Heart right ventricle (tissue), 16 donors: ENCODE data around the gene PSMC3. TPM values are rescaled to one million over a fixed set of nuclear protein-coding genes. Genes with fewer than 3 reads are reported as not detected.
"Not testable (repeated sequence)": the region's sequence is repeated elsewhere in the genome, so short reads cannot be mapped to it uniquely, and the experiment has no call there.

Experiments used
- ATAC-seq, 8 donors: fragments of 200-7000 bp; cut with Tn5 transposase; one replicate each; pipeline ENCODE4 v1.9.1; 2020; ENCODE audit warnings: mild to moderate bottlenecking in 8 of 8, moderate library complexity in 8 of 8, moderate number of reproducible peaks in 1 of 8
- DNase-seq, 2 donors: peaks; one replicate each; pipeline ENCODE4 v3.0.0-alpha.2; 2020
- H3K27ac ChIP-seq, 10 donors: fragments of 200-600 bp; sonication (generic) in 2 of 10; one replicate each; pipeline versions ENCODE4 v1.5.0 to v1.8.0; 2020 to 2022; ENCODE audit warnings: mild to moderate bottlenecking in 3 of 10
- H3K27me3 ChIP-seq, 7 donors: fragments of 200-600 bp; one replicate each; pipeline ENCODE4 v1.8.0; 2021 to 2022; ENCODE audit warnings: mild to moderate bottlenecking in 2 of 7
- H3K36me3 ChIP-seq, 9 donors: fragments of 200-600 bp; sonication (generic) in 1 of 9; one replicate each; pipeline versions ENCODE4 v1.5.0 to v1.8.0; 2020 to 2022; ENCODE audit warnings: mild to moderate bottlenecking in 2 of 9
- H3K4me1 ChIP-seq, 9 donors: fragments of 200-600 bp; sonication (generic) in 1 of 9; one replicate each; pipeline versions ENCODE4 v1.5.0 to v1.8.0; 2020 to 2022; ENCODE audit warnings: mild to moderate bottlenecking in 4 of 9
- H3K4me3 ChIP-seq, 10 donors: fragments of 200-600 bp; sonication (generic) in 2 of 10; one replicate each; pipeline versions ENCODE4 v1.5.0 to v1.8.0; 2020 to 2022; ENCODE audit warnings: mild to moderate bottlenecking in 7 of 10, moderate library complexity in 2 of 10
- H3K9me3 ChIP-seq, 11 donors: fragments of 200-600 bp in 10 of 11; sonication (generic) in 2 of 11; one replicate each; pipeline versions ENCODE4 v1.5.0 to v1.8.0; 2013 to 2022; ENCODE audit warnings: mild to moderate bottlenecking in 2 of 11, control low read depth in 1 of 11, moderate library complexity in 1 of 11
- CTCF ChIP-seq, 9 donors: fragments of 200-600 bp; sonication (generic) in 2 of 9; IDR thresholded peaks; one replicate each; pipeline versions ENCODE4 v1.5.0 to v1.8.0; 2021 to 2022; ENCODE audit warnings: antibody characterized with exemption in 9 of 9, mild to moderate bottlenecking in 5 of 9, moderate library complexity in 1 of 9
- WGBS, 2 donors: extraction: QIAGEN DNeasy Blood & Tissue Kit; methylation state at CpG; one replicate each; pipeline ENCODE4 v1.1.7; 2013; ENCODE audit warnings: inconsistent platforms in 1 of 2; 5-methylcytosine and 5-hydroxymethylcytosine counted together
- intact Hi-C, 10 donors: fragments of 100-400 bp; cut with DNase I; formaldehyde crosslinking; loops; one replicate each; pipeline versions ENCODE4 v1.11.1 to v1.14.2; 2022
- polyA plus RNA-seq, 2 donors: library from polyadenylated mRNA; stranded (reverse); fragments of 200-250 nt; gene quantifications; one replicate each; pipeline ENCODE4 v1.2.3, GENCODE V29; 2013
- total RNA-seq, 10 donors: library from RNA; stranded (reverse); fragmentation: NEBNext Ultra II Directional in 3 of 10; extraction: Animal tissue kit (Norgen Biotek cat#: 25700) in 3 of 10; gene quantifications; one replicate each; pipeline versions ENCODE4 v1.2.1 to v1.2.4, GENCODE V29; 2021 to 2023
- donor health status: Arrhythmogenic right ventricular cardiomyopathy.
- donor health status: ischemic (EF 13 %, LVEDD 7.1; RV severe dilation, severe dysfunction).
- donor health status: healthy with polysubstance abuse.
- donor health status: DM: no; HTN: yes; CAD: no.
- donor health status: DM: no; HTN: no; CAD: no.
- donor health status: ischemic (EF 25% LVEDD 6.9; RV normal size, moderate dysfunction).
- donor health status: ischemic (EF 25% LVEDD 5.7; RV mildly dilated, moderate dysfunction).
- donor health status: healthy.
- donor health status: DM: yes; HTN: yes; CAD: no.
- donor health status: Ischemic cardiomyopathy.
- donor health status: ischemic (EF 35%, LVEDD 5.7; RV mildly dilated, moderate dysfunction).
- donor health status: nonischemic (EF 11% LVEDD 7.7; RV severe dilation, severe dysfunction).
- donor health status: DM: yes; HTN: yes; CAD: no.
- donor health status: PGD.
- donor health status: ischemic (EF 29% LVEDD 5.4; RV normal size, mild dysfunction).
- donor health status: nonischemic (EF 23%, LVEDD 6.1; RV moderate dilation, normal function).

PSMC3 gene
- total and polyA plus RNA-seq, 12 donors: 129 to 272 (median 148) TPM

GRCh38 chr11:47464483-47464882 lies 38.2 kb upstream of the PSMC3 start:
- intact Hi-C loops: no loop called here
- Histone ChIP-seq H3K4me1 (peaks cover 6 to 52% (median 35%) of the 10 kb centered on the region in 9 donors), H3K9me3 (no peaks in the 10 kb centered on the region), H3K36me3 (peaks cover 0 to 88% (median 3%) of the 10 kb centered on the region in 9 donors), H3K27me3 (no peaks in the 10 kb centered on the region), H3K4me3 (no peak overlapping the region), H3K27ac (peak overlapping the region in 1 of 10 donors; percentile 1)
- TF ChIP-seq CTCF (IDR thresholded peaks at IDR 0.05): no peak
- WGBS, 2 donors: 94 to 95% methylated on average over 5 of the region's 5 CpGs
- ATAC-seq (no peak), DNase-seq (no peak)

- ATAC-seq: peak in 1 of 8 donors; percentile 35
- intact Hi-C loops: no loop called here
- 94 to 95% methylated on average over 7 of the region's 7 CpGs for WGBS, 2 donors
- Histone ChIP-seq H3K27me3 (no peaks in the 10 kb centered on the region), H3K9me3 (no peaks in the 10 kb centered on the region), H3K36me3 (peaks cover 0 to 67% (median 0%) of the 10 kb centered on the region in 9 donors), H3K27ac (no peak overlapping the region), H3K4me1 (peaks cover 0 to 26% (median 18%) of the 10 kb centered on the region in 9 donors), H3K4me3 (no peak overlapping the region)
- TF ChIP-seq CTCF (IDR thresholded peaks at IDR 0.05): no peak
- DNase-seq: no peak
Measured at GRCh38 chr11:47461876-47462275, 35.6 kb upstream of the PSMC3 start.

GRCh38 chr11:47460571-47461235 lies 34.5 kb upstream of the PSMC3 start:
- no peak for ATAC-seq
- WGBS, 2 donors: 93 to 94% methylated on average over 2 of the region's 2 CpGs
- Histone ChIP-seq H3K27ac (no peak overlapping the region), H3K27me3 (no peaks in the 10 kb centered on the region), H3K4me1 (peaks cover 0 to 14% (median 7%) of the 10 kb centered on the region in 9 donors), H3K4me3 (no peak overlapping the region), H3K9me3 (no peaks in the 10 kb centered on the region), H3K36me3 (peaks cover 0 to 55% (median 0%) of the 10 kb centered on the region in 9 donors)
- TF ChIP-seq CTCF (IDR thresholded peaks at IDR 0.05): no peak
- intact Hi-C loops: no loop called here
- no peak for DNase-seq

GRCh38 chr11:47454258-47454671 lies 28.0 kb upstream of the PSMC3 start:
- not testable (repeated sequence) for H3K27me3 ChIP-seq, H3K27ac ChIP-seq, H3K4me1 ChIP-seq, H3K9me3 ChIP-seq, H3K36me3 ChIP-seq
- DNase-seq: peak; percentile 45 to 79
- 21 to 23% methylated on average over 8 of the region's 8 CpGs for WGBS, 2 donors
- H3K4me3 ChIP-seq: peak overlapping the region in 1 of 10 donors; percentile 11
- TF ChIP-seq CTCF (IDR thresholded peaks at IDR 0.05): peak; percentile 53 to 86 (median 79)
- ATAC-seq: peak; percentile 73 to 91 (median 87)
- intact Hi-C loops: loop anchor here in 8 of 10 donors (1.0 to 5.0 kb wide), 4 partner anchors 77 to 82 kb away; partner anchors contain the start of gene SPI1 (in 3 of the 8)
